ENCODE measurements around the gene HADHA.

The HADHA gene

GRCh38 chr2:26144953-26145680, 99.3 kb downstream of the HADHA start:
- in situ Hi-C loops (cut with MboI; ENCODE audit: low sequenced_read_pairs) = loop anchor here (10.0 to 25.0 kb wide), 2 partner anchors 190 to 533 kb away; no protein-coding TSS in a partner anchor

GRCh38 chr2:26144031-26144430, 100.4 kb downstream of the HADHA start:
- in situ Hi-C loops (cut with MboI; ENCODE audit: low sequenced_read_pairs) = loop anchor here (10.0 to 25.0 kb wide), 2 partner anchors 189 to 532 kb away; no protein-coding TSS in a partner anchor

GRCh38 chr2:26141145-26141769, 103.2 kb downstream of the HADHA start:
- in situ Hi-C loops (cut with MboI; ENCODE audit: low sequenced_read_pairs) = loop anchor here (10.0 to 25.0 kb wide), 2 partner anchors 186 to 529 kb away; no protein-coding TSS in a partner anchor
